IPS-15b (cell line): Measurements from ENCODE around the gene SDS.
A peak's percentile ranks its signal among the peaks of the same experiment; 100 is the strongest.

Source experiments
- H3K27me3 ChIP-seq: one replicate; pipeline ENCODE4 v1.6.1; 2013; ENCODE audit warnings: low read length; ENCODE audit not compliant: control insufficient read depth, insufficient read depth
- H3K36me3 ChIP-seq: one replicate; pipeline ENCODE4 v1.6.1; 2013; ENCODE audit warnings: low read length; ENCODE audit not compliant: control insufficient read depth, insufficient read depth
- H3K4me1 ChIP-seq: one replicate; pipeline ENCODE4 v1.6.1; 2013; ENCODE audit warnings: mild to moderate bottlenecking, low read length; ENCODE audit not compliant: control insufficient read depth, insufficient read depth
- H3K4me3 ChIP-seq: one replicate; pipeline ENCODE4 v1.5.1; 2013; ENCODE audit warnings: low read depth, low read length
- H3K9ac ChIP-seq: one replicate; pipeline ENCODE4 v1.6.1; 2013; ENCODE audit warnings: low read depth, mild to moderate bottlenecking, low read length
- H3K9me3 ChIP-seq: one replicate; pipeline ENCODE4 v1.6.1; 2013; ENCODE audit warnings: mild to moderate bottlenecking, low read length; ENCODE audit not compliant: control insufficient read depth, insufficient read depth

The SDS gene

GRCh38 chr12:113395119-113395518 lies 8.6 kb downstream of the SDS start:
- H3K27me3 ChIP-seq = no peaks in the 10 kb centered on the region
- no peaks in the 10 kb centered on the region for H3K9me3 ChIP-seq
- peaks cover 6% of the 10 kb centered on the region for H3K36me3 ChIP-seq
- H3K4me1 ChIP-seq = no peaks in the 10 kb centered on the region
- no peak overlapping the region for H3K9ac ChIP-seq
- H3K4me3 ChIP-seq = no peak overlapping the region

GRCh38 chr12:113393749-113394148 lies 9.9 kb downstream of the SDS start:
- Histone ChIP-seq H3K27me3 (no peaks in the 10 kb centered on the region), H3K36me3 (peaks cover 9% of the 10 kb centered on the region), H3K4me1 (no peaks in the 10 kb centered on the region), H3K4me3 (no peak overlapping the region), H3K9me3 (no peaks in the 10 kb centered on the region), H3K9ac (no peak overlapping the region)

- H3K36me3 ChIP-seq = peaks cover 9% of the 10 kb centered on the region
- H3K4me1 ChIP-seq = no peaks in the 10 kb centered on the region
- H3K4me3 ChIP-seq = peak overlapping the region; percentile 18
- H3K9me3 ChIP-seq = no peaks in the 10 kb centered on the region
- H3K9ac ChIP-seq = no peak overlapping the region
- no peaks in the 10 kb centered on the region for H3K27me3 ChIP-seq
Observed at GRCh38 chr12:113392988-113393579, 10.6 kb downstream of the SDS start.

- H3K9me3 ChIP-seq = no peaks in the 10 kb centered on the region
- H3K4me3 ChIP-seq = peak overlapping the region; percentile 18
Observed at GRCh38 chr12:113392520-113392919, 11.2 kb downstream of the SDS start.

GRCh38 chr12:113391650-113392337 lies 11.9 kb downstream of the SDS start:
- no peak overlapping the region for H3K9ac ChIP-seq
- H3K27me3 ChIP-seq = no peaks in the 10 kb centered on the region
- H3K36me3 ChIP-seq = peaks cover 19% of the 10 kb centered on the region
- H3K4me3 ChIP-seq = no peak overlapping the region
- H3K4me1 ChIP-seq = no peaks in the 10 kb centered on the region
- H3K9me3 ChIP-seq = no peaks in the 10 kb centered on the region

More at GRCh38 chr12:113392520-113392919, 11.2 kb downstream of the SDS start:
- Histone ChIP-seq H3K9ac (no peak overlapping the region), H3K27me3 (no peaks in the 10 kb centered on the region), H3K36me3 (peaks cover 13% of the 10 kb centered on the region), H3K4me1 (no peaks in the 10 kb centered on the region)

- Histone ChIP-seq H3K9me3 (no peaks in the 10 kb centered on the region), H3K9ac (no peak overlapping the region), H3K27me3 (no peaks in the 10 kb centered on the region), H3K4me1 (no peaks in the 10 kb centered on the region), H3K36me3 (peaks cover 20% of the 10 kb centered on the region), H3K4me3 (no peak overlapping the region)
Observed at GRCh38 chr12:113391145-113391544, 12.5 kb downstream of the SDS start.

GRCh38 chr12:113390064-113391043 lies 13.3 kb downstream of the SDS start:
- no peaks in the 10 kb centered on the region for H3K4me1 ChIP-seq

GRCh38 chr12:113388351-113388750 lies 15.3 kb downstream of the SDS start:
- Histone ChIP-seq H3K27me3 (no peaks in the 10 kb centered on the region), H3K9me3 (no peaks in the 10 kb centered on the region), H3K4me1 (no peaks in the 10 kb centered on the region), H3K9ac (no peak overlapping the region), H3K36me3 (peaks cover 26% of the 10 kb centered on the region), H3K4me3 (no peak overlapping the region)

More at GRCh38 chr12:113390064-113391043, 13.3 kb downstream of the SDS start:
- no peak overlapping the region for H3K9ac ChIP-seq
- H3K36me3 ChIP-seq = peaks cover 20% of the 10 kb centered on the region
- H3K4me3 ChIP-seq = no peak overlapping the region
- no peaks in the 10 kb centered on the region for H3K9me3 ChIP-seq
- no peaks in the 10 kb centered on the region for H3K27me3 ChIP-seq

GRCh38 chr12:113387631-113388030 lies 16.1 kb downstream of the SDS start:
- Histone ChIP-seq H3K4me3 (no peak overlapping the region), H3K36me3 (peaks cover 26% of the 10 kb centered on the region), H3K4me1 (no peaks in the 10 kb centered on the region), H3K9me3 (no peaks in the 10 kb centered on the region), H3K27me3 (no peaks in the 10 kb centered on the region), H3K9ac (no peak overlapping the region)

GRCh38 chr12:113386866-113387566 lies 16.7 kb downstream of the SDS start:
- no peaks in the 10 kb centered on the region for H3K9me3 ChIP-seq

GRCh38 chr12:113385282-113385882 lies 18.3 kb downstream of the SDS start:
- H3K36me3 ChIP-seq = peaks cover 26% of the 10 kb centered on the region
- H3K27me3 ChIP-seq = no peaks in the 10 kb centered on the region
- H3K4me3 ChIP-seq = no peak overlapping the region
- H3K9me3 ChIP-seq = no peaks in the 10 kb centered on the region
- H3K9ac ChIP-seq = no peak overlapping the region
- H3K4me1 ChIP-seq = no peaks in the 10 kb centered on the region

More at GRCh38 chr12:113386866-113387566, 16.7 kb downstream of the SDS start:
- Histone ChIP-seq H3K4me3 (no peak overlapping the region), H3K27me3 (no peaks in the 10 kb centered on the region), H3K4me1 (no peaks in the 10 kb centered on the region), H3K9ac (no peak overlapping the region), H3K36me3 (peaks cover 26% of the 10 kb centered on the region)
